ENCODE results near the gene PDXDC1.
"Not testable (repeated sequence)": the region's sequence is repeated elsewhere in the genome, so short reads cannot be mapped to it uniquely, and the experiment has no call there.

DNA sequence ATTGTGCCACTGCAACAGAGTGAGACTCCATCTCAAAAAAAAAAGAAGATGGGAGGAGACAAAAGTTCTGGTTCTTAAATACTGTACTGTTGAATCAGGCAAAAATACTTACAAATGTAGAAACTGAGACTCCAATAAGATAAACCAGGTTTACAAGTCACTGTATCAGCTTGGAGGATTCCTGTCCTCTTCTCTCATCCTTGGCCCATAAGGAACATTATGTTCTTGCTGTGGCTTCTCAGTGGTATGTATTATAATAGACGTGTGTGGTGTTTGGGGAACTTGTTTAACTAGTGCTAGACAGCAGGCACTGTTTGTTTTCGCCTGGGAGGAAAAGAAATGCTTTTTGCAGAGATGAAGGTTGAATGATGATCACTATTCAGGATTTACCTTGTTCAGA, 7.7 kb downstream of the PDXDC1 start:
- TF ChIP-seq, protein P1, sequence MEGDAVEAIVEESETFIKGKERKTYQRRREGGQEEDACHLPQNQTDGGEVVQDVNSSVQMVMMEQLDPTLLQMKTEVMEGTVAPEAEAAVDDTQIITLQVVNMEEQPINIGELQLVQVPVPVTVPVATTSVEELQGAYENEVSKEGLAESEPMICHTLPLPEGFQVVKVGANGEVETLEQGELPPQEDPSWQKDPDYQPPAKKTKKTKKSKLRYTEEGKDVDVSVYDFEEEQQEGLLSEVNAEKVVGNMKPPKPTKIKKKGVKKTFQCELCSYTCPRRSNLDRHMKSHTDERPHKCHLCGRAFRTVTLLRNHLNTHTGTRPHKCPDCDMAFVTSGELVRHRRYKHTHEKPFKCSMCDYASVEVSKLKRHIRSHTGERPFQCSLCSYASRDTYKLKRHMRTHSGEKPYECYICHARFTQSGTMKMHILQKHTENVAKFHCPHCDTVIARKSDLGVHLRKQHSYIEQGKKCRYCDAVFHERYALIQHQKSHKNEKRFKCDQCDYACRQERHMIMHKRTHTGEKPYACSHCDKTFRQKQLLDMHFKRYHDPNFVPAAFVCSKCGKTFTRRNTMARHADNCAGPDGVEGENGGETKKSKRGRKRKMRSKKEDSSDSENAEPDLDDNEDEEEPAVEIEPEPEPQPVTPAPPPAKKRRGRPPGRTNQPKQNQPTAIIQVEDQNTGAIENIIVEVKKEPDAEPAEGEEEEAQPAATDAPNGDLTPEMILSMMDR (IDR thresholded peaks at IDR 0.05), result not testable (repeated sequence)
- TF ChIP-seq POLR2A (IDR thresholded peaks at IDR 0.05), result not testable (repeated sequence)

All from heart left ventricle (tissue), 13 donors.